Fibroblast of the aortic adventitia (primary cell): ENCODE data around the gene HTT. TPM values are rescaled to one million over a fixed set of nuclear protein-coding genes. Genes with fewer than 3 reads are reported as not detected.

Experiments
- DNase-seq: peaks from one replicate; pipeline ENCODE4 v3.0.0-alpha.2; 2010; ENCODE audit warnings: low read depth
- H3K4me3 ChIP-seq: 2 replicates; pipeline ENCODE4 v1.5.1; 2011; ENCODE audit warnings: low read depth, mild to moderate bottlenecking, control low read depth, low read length, moderate library complexity
- CTCF ChIP-seq: IDR thresholded peaks from 2 replicates; pipeline ENCODE4 v1.5.1; 2011; ENCODE audit warnings: mild to moderate bottlenecking, low read length, control low read depth, inconsistent platforms; ENCODE audit not compliant: insufficient read depth
- total RNA-seq: library from RNA; depleted of rRNA; stranded (reverse); fragments of >200 nt; gene quantifications from 2 replicates; pipeline ENCODE4 v1.2.3, GENCODE V29; 2012; ENCODE audit warnings: low replicate concordance

Gene HTT
- total RNA-seq, 1 donor = 49.9 TPM

DNA sequence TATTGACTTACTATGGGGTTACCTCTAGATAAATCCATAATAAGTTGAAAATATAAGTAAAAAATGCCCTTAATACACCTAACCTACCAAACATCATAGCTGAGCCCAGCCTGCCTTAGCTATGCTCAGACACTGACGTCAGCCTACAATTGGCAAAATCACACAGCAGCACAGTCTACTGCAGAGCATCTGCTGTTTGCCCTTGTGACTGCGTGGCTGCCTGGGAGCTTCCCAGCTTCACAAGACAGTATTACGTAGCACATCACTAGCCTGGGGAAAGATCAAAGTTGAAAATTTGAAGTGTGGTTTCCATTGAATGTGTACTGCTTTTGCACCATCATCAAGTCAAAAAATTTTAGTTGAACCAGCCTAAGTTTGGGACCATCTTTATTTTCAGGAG lies 8.9 kb upstream of the HTT start:
- no peak for TF ChIP-seq CTCF
- DNase-seq = no peak
- H3K4me3 ChIP-seq = no peak overlapping the region

GRCh38 chr4:3066836-3067400 lies 7.6 kb upstream of the HTT start:
- H3K4me3 ChIP-seq = no peak overlapping the region
- no peak for TF ChIP-seq CTCF
- DNase-seq = no peak

GRCh38 chr4:3067473-3068001 lies 6.9 kb upstream of the HTT start:
- DNase-seq = no peak
- H3K4me3 ChIP-seq = no peak overlapping the region
- no peak for TF ChIP-seq CTCF

DNA sequence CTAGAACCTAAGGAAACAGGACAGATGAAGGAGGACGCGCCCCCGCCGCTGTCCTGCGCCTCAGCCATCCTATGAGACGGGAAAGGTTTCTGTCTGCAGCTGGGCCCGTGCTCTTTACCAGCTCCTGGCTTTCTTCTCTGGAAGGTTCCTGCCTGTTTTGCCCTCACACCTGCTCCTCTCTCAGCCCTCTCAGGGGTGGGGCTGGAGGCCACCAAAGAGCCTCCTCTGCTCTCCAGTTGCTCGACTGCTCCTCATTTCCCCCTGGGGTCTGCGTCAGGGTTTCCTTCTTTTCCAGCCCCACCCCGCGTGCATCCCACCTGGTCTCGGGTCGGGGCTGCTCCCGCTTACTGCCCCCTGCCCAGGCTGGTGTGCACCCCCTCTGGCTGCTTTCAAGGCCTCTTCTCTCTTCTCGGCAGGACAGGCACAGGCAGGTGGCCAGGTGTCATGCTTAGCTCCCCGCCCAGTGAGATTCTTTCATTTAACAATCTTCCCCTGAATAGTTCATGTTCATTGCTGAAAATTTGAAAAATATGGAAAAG lies 4.8 kb upstream of the HTT start:
- H3K4me3 ChIP-seq = no peak overlapping the region
- TF ChIP-seq CTCF = no peak
- no peak for DNase-seq

DNA sequence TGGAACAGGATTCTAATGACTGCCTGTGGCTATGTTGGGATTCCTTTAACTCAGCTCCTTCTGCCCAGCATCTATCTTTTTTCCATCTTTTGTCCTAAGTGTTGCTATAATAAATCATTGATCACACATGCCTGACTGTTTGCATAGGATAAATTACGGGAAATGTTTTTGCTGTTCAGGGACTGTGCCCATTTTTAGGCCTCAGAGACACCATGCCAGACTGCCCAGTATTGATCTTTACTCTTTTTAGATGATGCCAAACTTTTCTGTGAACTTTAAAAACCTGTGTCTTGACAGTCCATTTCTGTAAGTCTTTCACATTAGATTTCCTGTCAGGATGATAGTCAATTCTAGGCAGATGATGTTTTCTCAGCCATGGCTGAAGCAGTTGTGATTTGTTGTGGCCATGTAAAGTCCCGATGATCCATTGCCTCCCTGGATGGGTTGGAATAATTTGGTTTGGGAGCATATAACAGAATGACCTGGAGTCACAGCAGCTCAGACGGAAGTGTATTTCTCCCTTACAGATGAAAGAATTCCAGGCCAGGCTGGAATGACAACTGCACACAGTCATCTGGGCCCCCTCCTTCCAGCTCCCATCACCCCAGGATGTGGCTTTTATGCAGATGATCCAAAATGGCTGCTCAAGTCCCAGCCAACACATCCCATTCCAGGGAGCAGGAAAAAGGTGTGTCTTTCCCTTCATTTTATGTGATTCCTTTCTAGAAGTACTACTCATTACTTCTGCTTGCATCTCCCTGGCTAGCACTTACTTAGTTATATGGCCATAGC lies 3.6 kb upstream of the HTT start:
- no peak for DNase-seq
- H3K4me3 ChIP-seq = no peak overlapping the region
- TF ChIP-seq CTCF = no peak

DNA sequence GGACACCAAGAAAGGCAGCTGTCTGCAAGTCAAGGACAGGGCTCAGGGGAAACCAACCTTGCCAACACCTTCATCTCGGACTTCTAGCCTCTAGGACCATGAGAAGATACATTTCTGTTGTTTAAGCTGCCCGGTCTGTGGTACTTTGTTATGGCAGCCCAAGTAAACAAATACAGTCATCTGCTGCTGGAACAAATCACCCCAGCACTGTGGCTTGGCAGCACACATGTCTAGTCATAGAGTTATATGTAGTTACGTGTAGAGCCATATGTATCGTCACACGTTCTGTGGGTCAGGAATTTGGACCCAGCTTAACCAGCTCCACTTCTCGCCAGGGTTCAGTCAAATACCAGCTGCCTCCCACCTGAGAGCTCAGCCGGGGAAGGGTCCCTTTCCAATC lies 2.7 kb upstream of the HTT start:
- TF ChIP-seq CTCF = no peak
- DNase-seq = peak; percentile 43
- H3K4me3 ChIP-seq = no peak overlapping the region
